GM18873 (cell line): ENCODE results near the gene RIC8A.

Experiments
- ATAC-seq: cut with Tn5 transposase; IDR thresholded peaks from one replicate; pipeline ENCODE4 v1.9.1; 2021; ENCODE audit warnings: mild to moderate bottlenecking, moderate library complexity, moderate number of reproducible peaks; ENCODE audit not compliant: unreplicated experiment, low FRiP score

Gene RIC8A

DNA sequence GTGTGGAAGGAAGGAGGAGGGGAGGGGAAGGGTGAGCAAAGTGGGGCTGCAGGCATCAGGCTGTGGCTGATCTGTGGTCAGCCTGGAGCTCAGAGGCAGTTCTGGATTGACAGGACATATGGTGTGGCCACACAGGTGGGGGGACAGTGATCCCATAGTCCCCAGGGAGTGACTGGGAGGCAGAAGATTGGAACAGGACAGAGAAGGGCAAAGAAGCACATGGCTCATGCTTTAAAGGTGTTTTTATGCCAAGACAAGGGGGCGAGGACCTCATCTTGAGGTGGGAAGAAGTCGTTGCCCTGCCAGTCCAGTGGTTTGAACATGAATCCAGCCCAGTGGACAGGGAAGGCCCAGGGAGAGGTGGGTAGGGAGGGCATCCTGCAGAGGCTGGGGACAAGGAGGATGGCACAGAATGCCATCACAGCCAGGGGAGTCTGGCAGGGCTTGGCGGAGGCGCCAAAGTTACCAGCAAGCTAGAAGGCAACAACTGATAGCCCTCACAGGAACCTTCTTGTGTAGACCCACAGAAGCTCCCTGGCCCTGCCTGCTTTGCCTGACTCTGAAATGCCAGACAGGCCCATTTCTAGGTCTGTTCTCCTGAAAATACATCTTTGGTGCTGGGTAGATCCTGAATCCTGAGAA, 3.4 kb upstream of the RIC8A start:
- no peak for ATAC-seq

DNA sequence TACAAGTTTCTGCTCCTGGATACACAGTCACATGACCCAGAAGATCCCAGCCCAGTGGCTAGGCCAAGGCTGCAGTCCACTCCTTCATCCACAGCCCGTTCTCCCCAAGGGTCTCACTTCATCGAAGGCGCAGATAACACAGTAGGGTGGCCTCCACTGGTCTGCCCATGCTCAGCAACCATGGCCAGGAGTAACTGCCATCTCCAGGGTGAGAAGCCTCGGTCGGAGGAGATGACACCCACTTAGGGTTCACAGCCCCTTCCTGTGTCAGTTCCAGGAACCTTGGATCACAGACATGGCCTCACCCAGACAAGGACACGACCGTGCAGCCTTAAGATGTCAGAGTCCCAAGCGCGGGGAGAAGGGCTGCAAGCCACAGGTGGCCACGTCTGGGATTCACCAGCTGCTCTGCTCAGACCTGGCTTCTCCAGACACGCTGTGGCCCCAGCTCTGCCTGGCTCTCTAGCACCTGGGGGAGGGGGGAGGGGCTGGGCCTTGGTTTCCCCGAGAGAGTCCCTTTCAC, 2.9 kb upstream of the RIC8A start:
- ATAC-seq: no peak

DNA sequence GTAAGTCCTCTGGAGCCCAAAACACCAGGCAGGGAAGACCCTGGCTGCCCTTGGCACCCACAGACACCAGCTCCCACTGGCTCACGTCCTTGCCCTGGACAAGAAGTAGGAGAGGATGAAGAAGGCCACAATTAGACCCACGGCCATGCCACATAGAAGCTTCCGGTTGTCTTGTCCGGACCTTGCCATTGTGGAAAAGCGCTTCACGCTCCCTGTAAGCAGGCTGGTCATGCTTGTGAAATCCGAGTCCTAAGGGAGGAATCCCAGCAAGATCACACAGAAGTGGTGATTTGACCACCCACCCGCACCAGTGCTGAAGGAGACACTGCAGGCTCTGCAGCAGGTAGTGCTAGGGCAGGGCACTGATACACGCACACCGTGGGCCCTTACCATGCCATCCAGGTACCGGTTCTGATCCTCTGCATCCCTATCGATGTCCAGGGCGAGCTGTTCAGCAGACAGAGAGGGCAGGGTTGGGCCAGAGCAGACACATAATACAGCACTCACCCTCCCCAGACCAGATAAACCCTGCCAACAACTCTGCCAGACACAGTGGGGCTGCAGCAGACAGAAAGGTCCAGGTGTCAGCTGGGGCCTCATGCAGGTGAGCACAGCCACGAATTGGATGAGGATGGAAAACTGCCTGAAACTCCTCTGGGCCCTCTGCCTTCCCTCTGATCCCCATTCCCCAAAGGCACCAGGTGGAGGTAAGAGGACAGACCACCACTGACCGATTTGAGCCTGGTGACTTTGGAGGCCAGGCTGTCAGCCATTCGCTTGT, 2.1 kb upstream of the RIC8A start:
- ATAC-seq: no peak

DNA sequence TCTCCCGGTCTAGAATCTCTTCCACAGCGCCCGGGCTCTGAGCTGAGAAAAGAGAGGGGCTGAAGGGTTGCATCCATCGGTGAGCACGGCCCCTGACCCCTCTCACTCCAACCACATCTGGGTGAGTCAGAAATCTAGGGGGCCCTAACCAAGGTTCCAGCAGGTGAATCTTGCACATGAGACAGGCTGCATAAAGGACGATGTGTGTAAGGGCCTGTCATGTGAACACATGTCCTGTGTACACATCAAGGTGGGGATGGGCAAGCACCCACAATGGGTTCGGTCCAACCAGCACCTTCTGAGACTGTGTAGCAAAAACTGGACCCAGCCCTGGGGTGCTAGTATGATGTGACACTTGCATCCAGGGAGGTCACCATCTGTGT, 1.5 kb upstream of the RIC8A start:
- ATAC-seq: no peak

DNA sequence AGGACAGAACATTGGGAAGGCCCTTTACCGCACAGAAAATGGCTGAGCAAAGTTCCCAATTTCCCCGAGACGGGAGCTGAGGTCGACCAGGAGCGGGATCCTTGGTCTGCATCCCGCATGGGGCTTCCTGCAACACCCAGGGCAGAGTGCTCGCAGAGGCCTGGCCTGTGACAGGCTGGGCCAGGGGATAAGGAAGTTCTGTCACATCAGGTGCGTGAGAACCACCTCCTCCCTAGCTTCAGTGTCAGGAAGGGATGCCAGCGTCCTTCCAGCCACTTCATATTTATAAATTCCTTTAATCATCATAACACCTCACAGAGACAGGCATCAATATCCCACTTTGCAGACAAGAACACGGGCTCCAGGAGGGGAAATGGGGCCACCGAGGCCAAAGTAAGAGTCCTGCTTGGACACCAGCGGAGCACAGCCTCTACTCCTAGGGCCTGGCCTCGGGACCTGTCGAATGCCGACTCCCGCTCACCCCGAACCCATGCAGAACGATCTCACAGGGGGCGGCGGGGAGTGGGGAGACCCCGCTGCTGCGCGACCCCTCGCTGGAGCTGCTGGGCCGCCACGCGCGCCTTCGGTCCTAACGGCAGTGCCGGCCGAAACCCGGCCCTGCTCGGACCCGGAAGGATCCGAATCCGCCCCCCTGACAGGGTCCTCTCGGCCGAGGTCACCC, 841 bp upstream of the RIC8A start:
- ATAC-seq: no peak

DNA sequence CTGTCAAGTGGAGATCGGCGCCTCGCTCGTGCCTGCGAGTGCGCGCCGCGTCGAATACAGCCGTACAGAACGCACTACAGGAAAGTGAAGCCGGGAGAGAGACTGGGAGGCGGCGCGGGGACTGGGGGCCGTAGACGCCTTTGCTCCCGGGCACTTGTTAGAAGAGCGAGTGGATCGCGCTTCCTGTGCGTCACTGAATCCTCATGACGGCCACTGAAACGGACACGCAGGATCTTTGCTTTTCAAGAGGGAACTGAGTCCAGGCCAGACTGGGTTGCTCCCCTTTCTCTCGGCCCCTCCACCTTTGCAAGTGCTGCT, 314 bp downstream of the RIC8A start:
- peak; percentile 7 for ATAC-seq

DNA sequence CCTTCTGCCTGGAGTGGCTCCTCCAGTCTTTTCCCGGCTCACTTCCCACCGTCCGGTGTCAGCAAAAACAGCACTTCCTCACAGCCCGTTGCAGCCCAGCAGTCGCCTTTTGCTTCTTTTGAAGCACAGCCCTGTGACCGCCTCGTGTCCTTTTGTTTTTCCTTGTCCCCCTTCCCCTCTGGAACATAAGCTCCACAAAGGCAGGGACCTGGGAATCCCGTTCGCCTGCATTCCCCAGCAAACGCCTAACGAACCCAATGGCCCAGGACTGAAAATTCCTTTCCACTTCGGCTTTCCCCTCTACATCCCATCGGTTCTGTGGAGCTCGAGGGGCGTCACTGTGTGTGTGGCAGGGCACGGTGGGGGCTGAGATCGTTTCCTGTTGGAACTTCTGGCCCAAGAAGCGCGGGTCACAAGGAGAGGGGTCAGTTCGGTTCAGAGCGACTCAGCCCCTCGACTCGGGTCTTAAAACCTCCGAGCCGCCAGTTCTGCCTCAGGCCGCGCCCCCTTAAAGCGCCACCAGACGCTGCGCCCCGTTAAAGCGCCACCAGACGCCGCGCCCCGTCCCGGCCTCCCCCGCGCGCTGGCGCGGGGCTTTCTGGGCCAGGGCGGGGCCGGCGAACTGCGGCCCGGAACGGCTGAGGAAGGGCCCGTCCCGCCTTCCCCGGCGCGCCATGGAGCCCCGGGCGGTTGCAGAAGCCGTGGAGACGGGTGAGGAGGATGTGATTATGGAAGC, 841 bp downstream of the RIC8A start:
- ATAC-seq: no peak

DNA sequence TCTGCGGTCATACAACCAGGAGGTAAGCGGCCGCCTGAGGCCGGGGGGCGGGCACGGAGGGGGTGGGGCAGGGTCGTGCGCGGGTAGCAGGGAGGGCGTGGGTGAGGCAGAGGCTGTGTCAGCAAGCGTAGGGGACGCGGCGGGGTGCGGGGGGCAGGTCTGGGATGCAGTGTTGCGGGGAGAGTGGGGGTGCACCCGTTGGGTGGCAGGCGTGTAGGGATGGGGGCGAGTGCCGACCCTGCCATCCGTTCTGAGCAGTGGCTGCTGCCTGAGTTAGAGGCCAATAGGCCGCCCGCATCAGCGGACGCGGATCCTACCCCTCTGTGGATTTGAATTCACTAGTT, 1.4 kb downstream of the RIC8A start:
- no peak for ATAC-seq

DNA sequence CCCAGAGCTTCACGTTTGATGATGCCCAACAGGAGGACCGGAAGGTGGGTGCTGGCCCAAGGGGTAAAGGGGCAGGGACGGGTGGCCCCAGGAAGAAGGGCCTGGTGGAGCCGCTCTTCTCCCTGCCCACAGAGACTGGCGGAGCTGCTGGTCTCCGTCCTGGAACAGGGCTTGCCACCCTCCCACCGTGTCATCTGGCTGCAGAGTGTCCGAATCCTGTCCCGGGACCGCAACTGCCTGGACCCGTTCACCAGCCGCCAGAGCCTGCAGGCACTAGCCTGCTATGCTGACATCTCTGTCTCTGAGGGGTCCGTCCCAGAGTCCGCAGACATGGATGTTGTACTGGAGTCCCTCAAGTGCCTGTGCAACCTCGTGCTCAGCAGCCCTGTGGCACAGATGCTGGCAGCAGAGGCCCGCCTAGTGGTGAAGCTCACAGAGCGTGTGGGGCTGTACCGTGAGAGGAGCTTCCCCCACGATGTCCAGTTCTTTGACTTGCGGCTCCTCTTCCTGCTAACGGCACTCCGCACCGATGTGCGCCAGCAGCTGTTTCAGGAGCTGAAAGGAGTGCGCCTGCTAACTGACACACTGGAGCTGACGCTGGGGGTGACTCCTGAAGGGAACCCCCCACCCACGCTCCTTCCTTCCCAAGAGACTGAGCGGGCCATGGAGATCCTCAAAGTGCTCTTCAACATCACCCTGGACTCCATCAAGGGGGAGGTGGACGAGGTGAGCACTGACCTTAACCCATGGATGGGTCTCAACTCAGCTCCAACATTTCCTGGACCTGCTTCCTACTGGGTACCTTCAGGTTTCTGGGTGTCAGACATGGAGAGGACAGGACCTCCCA, 2.0 kb downstream of the RIC8A start:
- ATAC-seq: no peak

DNA sequence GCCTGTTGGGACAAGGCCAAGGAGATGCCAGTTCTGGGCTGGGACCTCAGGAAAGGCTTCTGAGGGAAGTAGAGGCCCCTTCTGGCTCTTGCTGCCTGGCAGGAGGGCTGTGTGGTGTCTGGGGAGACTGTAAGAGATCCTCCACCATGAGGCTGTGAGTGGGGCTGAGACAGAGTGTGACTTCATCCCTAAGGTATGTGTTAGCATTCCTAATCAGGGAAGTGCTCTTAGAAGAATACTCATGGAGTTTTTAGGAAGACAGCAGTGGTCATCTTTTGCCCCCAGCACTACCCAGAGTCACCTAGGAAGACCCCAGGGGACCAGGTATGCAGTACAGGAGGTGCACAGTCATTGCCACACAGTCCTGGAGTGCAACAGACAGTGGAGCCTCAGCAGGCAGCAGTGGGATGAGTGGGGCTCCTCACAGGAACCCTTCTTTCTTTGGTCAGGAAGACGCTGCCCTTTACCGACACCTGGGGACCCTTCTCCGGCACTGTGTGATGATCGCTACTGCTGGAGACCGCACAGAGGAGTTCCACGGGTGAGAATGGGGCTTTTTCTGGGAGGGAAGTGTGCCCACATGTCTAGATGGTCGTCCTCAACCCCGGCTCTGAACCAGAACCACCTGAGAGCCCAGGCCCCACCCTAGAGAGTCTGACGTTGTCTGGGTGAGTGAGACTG, 2.8 kb downstream of the RIC8A start:
- ATAC-seq: no peak

DNA sequence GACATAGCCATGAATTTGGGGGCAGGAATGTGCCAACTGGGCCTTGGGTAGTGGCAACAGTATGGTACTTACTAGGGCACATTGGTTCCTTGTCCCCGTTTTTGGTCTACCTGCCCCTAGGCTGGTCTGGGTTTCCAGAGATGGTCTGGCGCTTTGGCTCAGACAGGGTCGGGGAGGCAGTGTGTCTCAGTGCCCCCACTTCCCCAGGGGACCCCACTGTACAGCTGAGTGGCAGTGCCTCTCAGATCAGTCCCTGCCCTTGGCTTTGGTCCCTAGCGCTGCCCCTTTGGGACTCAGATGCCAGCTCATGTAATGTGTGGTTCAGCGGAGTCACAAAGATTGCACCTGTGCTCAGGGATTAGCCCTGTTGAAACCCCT, 3.3 kb downstream of the RIC8A start:
- no peak for ATAC-seq

DNA sequence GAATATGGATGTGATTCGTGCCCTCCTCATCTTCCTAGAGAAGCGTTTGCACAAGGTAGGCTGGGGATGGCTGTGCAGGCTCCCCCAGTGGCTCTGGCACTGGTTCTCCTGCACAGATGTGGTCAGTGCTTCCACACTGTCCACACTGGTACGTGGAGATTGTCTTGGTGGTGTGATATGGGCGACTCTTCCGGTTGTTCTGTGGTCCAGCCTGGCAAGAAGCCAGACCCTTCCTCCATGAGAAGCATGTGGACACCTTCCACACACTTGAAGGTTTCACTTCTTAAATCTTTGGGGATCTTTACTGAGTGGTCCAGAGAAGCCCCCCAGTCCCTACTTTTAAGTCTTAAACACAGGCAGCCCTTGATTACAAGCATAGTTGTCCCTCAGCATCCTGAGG, 3.8 kb downstream of the RIC8A start:
- ATAC-seq: no peak

DNA sequence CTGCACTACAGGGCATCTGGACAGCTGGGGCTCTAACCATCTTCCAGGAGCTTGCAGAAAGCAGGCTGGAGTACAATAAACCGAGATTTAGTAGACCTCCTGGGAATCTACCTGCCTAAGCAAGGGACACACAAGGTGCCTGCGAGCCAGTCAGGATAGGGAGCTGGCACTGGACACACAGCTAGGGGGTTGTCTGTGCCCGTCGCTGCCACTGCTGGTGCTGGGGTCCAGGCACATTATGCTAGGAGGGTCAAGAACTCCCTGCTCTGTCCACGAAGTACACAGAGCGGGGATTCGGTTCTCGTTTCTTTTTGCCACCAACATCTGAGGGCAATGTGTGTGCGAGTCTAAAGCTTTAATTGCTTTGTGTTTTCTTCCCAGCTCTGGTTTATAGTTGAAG, 4.2 kb downstream of the RIC8A start:
- ATAC-seq: no peak

DNA sequence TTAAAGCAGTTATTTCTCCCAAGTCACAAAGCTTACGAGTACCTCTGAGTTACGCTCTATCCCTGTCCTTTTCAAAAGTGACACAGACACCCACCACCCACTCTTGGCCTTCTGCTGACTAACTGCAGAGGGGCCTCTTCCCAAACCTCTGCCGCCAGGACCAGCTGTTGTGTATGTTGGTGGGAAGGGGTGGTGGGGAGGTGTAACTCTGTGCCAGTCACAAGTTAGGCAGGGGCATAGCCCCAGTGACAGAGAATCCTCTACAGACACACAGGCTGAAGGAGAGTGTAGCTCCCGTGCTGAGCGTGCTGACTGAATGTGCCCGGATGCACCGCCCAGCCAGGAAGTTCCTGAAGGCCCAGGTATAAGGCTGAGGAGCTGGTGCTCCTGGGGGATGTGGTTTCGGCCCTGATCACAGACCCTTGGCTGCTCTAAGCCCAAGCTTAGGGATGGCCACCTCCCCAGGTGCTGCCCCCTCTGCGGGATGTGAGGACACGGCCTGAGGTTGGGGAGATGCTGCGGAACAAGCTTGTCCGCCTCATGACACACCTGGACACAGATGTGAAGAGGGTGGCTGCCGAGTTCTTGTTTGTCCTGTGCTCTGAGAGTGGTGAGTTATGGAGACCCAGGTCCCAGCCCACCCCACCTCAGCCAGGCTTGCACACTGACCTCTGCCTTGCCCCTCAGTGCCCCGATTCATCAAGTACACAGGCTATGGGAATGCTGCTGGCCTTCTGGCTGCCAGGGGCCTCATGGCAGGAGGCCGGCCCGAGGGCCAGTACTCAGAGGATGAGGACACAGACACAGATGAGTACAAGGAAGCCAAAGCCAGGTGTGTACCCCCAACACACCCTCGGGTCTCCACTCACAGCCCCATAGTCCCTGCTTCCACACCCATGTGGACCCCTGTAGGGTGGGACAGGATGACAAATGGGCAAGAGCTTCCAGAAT, 4.9 kb downstream of the RIC8A start:
- ATAC-seq: no peak

DNA sequence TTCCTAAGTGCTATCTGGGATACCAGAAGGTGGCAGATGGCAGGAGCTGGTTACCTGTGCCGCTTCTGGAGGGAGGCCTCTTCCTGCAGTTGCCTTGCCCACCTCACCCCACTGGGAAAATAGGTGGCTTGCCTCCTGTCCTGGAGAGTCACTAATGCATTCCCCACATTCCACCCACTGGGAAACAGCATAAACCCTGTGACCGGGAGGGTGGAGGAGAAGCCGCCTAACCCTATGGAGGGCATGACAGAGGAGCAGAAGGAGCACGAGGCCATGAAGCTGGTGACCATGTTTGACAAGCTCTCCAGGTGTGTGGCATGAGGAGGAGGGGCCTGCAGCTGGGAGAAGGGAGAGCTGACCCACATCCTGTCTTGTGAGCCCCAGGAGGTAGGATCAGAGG, 5.6 kb downstream of the RIC8A start:
- no peak for ATAC-seq

DNA sequence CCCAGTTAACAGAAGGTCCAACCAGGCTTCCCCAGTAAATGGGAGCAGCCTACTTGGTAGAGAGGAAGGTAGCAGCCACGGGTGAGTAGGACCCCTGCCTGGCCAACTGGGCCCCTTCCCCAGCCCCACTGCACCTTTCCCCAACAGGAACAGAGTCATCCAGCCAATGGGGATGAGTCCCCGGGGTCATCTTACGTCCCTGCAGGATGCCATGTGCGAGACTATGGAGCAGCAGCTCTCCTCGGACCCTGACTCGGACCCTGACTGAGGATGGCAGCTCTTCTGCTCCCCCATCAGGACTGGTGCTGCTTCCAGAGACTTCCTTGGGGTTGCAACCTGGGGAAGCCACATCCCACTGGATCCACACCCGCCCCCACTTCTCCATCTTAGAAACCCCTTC, 6.6 kb downstream of the RIC8A start:
- no peak for ATAC-seq

DNA sequence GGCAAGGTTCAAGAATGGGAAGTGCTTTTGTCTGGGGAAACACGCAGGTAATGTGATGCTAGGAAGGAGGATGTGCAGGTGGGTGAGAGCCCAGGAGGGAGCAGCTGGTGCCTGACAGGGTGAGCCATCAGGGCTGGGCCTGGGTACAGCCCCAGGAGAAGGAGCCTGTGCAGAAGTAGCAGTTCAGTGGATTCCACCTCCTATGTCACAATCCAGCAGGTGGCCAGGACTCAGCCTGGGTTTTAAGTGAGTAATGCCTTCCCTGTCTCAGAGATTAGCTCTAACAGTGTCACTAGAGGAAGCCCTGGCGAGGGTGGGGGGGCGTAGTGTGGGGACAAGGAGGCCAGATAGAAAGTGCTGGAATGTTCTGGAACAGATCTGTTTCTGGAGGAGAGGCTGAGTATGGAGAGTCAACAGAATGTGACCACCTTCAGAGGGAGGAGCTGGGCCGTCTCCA, 8.1 kb downstream of the RIC8A start:
- no peak for ATAC-seq

DNA sequence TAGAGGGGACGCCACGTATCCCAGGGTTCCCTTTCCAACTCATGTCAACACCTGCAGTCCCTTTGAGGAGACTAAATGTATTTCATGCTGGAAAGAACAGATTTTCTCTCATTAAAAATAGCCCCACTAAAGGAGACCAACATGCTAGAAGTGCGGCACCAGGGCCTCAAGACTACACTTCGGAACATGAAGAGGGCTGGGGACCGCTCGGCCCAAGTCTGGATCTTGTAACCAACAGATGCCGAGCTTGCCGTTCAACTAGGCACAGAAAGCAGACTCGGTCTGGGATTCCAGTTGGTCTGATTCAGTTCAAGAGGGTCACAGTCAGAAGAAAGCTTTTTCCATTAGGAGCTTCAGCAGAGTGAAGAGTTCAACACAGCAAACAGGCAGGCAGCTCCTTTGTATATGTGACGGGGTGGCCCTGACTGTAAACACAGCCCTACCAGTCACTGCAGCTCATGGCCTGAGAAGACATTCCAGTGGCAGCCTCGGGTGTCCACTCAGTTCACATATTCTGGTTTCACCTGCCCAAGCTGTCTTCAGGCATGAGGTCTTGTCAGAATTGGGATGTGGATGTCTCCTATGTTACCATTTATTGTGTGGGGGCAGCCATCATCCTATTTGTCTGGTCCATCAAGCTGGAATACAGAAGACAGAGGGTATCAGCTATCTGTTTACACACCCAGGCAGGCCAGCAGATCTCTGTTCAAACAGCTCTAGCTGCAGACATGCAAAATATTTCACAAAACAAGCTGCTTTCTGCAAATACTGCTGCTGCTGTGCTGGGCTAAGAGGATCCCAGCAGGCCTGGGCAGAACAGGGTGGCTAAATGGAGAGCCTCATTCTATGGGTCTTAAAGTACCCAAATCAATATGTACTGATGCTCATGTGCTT, 8.8 kb downstream of the RIC8A start:
- ATAC-seq: no peak
